ENCODE results near the gene PDIA5. TPM values are rescaled to one million over a fixed set of nuclear protein-coding genes. Genes with fewer than 3 reads are reported as not detected.

The PDIA5 gene
- total RNA-seq, 4 donors from 2014 or later: 12.0 to 21.0 (median 15.8) TPM

GRCh38 chr3:123053107-123053506, 13.7 kb upstream of the PDIA5 start:
- DNase-seq (ENCODE audit: low spot score) (no peak), ATAC-seq (ENCODE audit: low FRiP score) (no peak)
- TF ChIP-seq, protein P1, sequence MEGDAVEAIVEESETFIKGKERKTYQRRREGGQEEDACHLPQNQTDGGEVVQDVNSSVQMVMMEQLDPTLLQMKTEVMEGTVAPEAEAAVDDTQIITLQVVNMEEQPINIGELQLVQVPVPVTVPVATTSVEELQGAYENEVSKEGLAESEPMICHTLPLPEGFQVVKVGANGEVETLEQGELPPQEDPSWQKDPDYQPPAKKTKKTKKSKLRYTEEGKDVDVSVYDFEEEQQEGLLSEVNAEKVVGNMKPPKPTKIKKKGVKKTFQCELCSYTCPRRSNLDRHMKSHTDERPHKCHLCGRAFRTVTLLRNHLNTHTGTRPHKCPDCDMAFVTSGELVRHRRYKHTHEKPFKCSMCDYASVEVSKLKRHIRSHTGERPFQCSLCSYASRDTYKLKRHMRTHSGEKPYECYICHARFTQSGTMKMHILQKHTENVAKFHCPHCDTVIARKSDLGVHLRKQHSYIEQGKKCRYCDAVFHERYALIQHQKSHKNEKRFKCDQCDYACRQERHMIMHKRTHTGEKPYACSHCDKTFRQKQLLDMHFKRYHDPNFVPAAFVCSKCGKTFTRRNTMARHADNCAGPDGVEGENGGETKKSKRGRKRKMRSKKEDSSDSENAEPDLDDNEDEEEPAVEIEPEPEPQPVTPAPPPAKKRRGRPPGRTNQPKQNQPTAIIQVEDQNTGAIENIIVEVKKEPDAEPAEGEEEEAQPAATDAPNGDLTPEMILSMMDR (IDR thresholded peaks at IDR 0.05): no peak

- TF ChIP-seq, protein P1 (IDR thresholded peaks at IDR 0.05): no peak
- ATAC-seq (ENCODE audit: low FRiP score) (no peak), DNase-seq (ENCODE audit: low spot score) (no peak)
These were observed 12.6 kb upstream of the PDIA5 start for GRCh38 chr3:123054109-123054778.

- ATAC-seq (ENCODE audit: low FRiP score) (no peak), DNase-seq (ENCODE audit: low spot score) (no peak)
- TF ChIP-seq, protein P1 (IDR thresholded peaks at IDR 0.05): no peak
These were observed 11.9 kb upstream of the PDIA5 start for GRCh38 chr3:123054931-123055330.

DNA sequence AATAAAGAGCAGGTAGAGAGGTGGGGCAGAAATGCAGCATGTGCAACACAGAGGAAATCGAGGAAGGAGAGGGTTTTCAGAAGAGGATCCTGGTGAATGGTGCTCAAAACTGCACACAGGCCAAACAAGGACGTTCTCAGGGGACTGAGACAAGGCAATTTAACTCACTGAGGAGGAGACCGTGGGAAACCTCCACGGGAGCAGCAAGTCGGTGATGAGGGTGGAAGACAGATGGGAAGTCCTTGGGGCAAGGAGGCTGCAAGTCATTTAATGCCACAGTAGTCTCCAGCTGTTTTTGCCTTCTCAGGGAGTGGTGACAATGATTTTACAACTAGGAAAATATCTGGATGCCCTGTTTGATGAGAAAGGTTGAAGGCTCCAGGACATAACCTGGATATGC, 11.5 kb upstream of the PDIA5 start:
- TF ChIP-seq, protein P1 (IDR thresholded peaks at IDR 0.05): no peak
- DNase-seq (ENCODE audit: low spot score): no peak
- ATAC-seq (ENCODE audit: low FRiP score): no peak

GRCh38 chr3:123058505-123058904, 8.3 kb upstream of the PDIA5 start:
- TF ChIP-seq, protein P1 (IDR thresholded peaks at IDR 0.05): no peak
- ATAC-seq (ENCODE audit: low FRiP score) (no peak), DNase-seq (ENCODE audit: low spot score) (no peak)

- TF ChIP-seq, protein P1 (IDR thresholded peaks at IDR 0.05): no peak
- DNase-seq (ENCODE audit: low spot score) (no peak), ATAC-seq (ENCODE audit: low FRiP score) (no peak)
These were observed 6.8 kb upstream of the PDIA5 start for GRCh38 chr3:123060054-123060453.

GRCh38 chr3:123061856-123062255, 5.0 kb upstream of the PDIA5 start:
- TF ChIP-seq, protein P1 (IDR thresholded peaks at IDR 0.05): no peak
- DNase-seq (ENCODE audit: low spot score) (no peak), ATAC-seq (ENCODE audit: low FRiP score) (no peak)
